GM19193 (cell line): ENCODE measurements around the gene SPIN2A.

Experiments used
- POLR2A ChIP-seq: IDR thresholded peaks from 4 replicates; pipeline ENCODE4 v1.6.1; 2011; ENCODE audit not compliant: insufficient read depth, insufficient read length; ENCODE audit errors: extremely low read depth

The SPIN2A gene

GRCh38 chrX:57104406-57104805, 32.8 kb downstream of the SPIN2A start:
- no peak for TF ChIP-seq POLR2A

- TF ChIP-seq POLR2A = no peak
These were observed 33.7 kb downstream of the SPIN2A start for GRCh38 chrX:57103489-57103888.
